Measurements from ENCODE around the gene PNMT.

GRCh38 chr17:39665642-39666224, 2.5 kb upstream of the PNMT start:
- TF ChIP-seq CTCF (conservative IDR thresholded peaks at IDR 0.05; ENCODE audit: low read depth, low read length) = peak; percentile 52; the same call in 1 of the 2 replicates
- TF ChIP-seq EZH2 (IDR thresholded peaks at IDR 0.05; ENCODE audit: low read length, unreplicated experiment) = no peak
- no peak for TF ChIP-seq EZH2phosphoT487 (IDR thresholded peaks at IDR 0.05; ENCODE audit: borderline replicate concordance, low read length)
